ENCODE results near the gene KCNQ1. TPM values are rescaled to one million over a fixed set of nuclear protein-coding genes. Genes with fewer than 3 reads are reported as not detected.

KCNQ1 gene
- total and polyA plus RNA-seq, 12 donors: 11.0 to 447 (median 320) TPM

- peaks cover 0 to 4% of the 10 kb centered on the region in 2 donors for H3K36me3 ChIP-seq (replicated peaks in 1 of 2)
- intact Hi-C loops (cut with DNase I): no loop called here
- 60 to 75% (median 70%) methylated on average over 16 to 31 of the region's 31 CpGs for WGBS, 4 donors
- peaks cover 27 to 30% of the 10 kb centered on the region in 2 donors for H3K4me1 ChIP-seq (replicated peaks in 1 of 2)
- no peaks in the 10 kb centered on the region for H3K27me3 ChIP-seq
- peak overlapping the region; percentile 45 to 93 (median 85) for H3K27ac ChIP-seq
- DNase-seq: peak in 6 of 7 donors; percentile 62 to 80 (median 68)
- TF ChIP-seq CTCF (IDR thresholded peaks at IDR 0.05) (no peak), POLR2A (IDR thresholded peaks at IDR 0.05) (no peak)
- no peaks in the 10 kb centered on the region for H3K9me3 ChIP-seq (replicated peaks in 1 of 3)
- no peak overlapping the region for H3K4me3 ChIP-seq
These were observed 89.5 kb downstream of the KCNQ1 start for GRCh38 chr11:2534134-2534956.

- peak in 4 of 7 donors; percentile 9 to 54 (median 31) for DNase-seq
- H3K27ac ChIP-seq: peak overlapping the region in 4 of 5 donors; percentile 78 to 93 (median 87)
- H3K4me1 ChIP-seq (replicated peaks in 1 of 2): peaks cover 27 to 30% of the 10 kb centered on the region in 2 donors
- no peaks in the 10 kb centered on the region for H3K9me3 ChIP-seq (replicated peaks in 1 of 3)
- 73 to 93% (median 84%) methylated on average over 7 to 15 of the region's 15 CpGs for WGBS, 4 donors
- TF ChIP-seq CTCF (IDR thresholded peaks at IDR 0.05) (no peak), POLR2A (IDR thresholded peaks at IDR 0.05) (no peak)
- no peak overlapping the region for H3K4me3 ChIP-seq
- H3K27me3 ChIP-seq: no peaks in the 10 kb centered on the region
- H3K36me3 ChIP-seq (replicated peaks in 1 of 2): peaks cover 0 to 1% of the 10 kb centered on the region in 2 donors
- intact Hi-C loops (cut with DNase I): no loop called here
These were observed 90.3 kb downstream of the KCNQ1 start for GRCh38 chr11:2534957-2535672.

GRCh38 chr11:2535673-2536439 is 91.0 kb downstream of the KCNQ1 start:
- H3K4me3 ChIP-seq: no peak overlapping the region
- TF ChIP-seq CTCF (IDR thresholded peaks at IDR 0.05) (no peak), POLR2A (IDR thresholded peaks at IDR 0.05) (no peak)
- peaks cover 0 to 9% of the 10 kb centered on the region in 2 donors for H3K36me3 ChIP-seq (replicated peaks in 1 of 2)
- H3K27me3 ChIP-seq: no peaks in the 10 kb centered on the region
- peak overlapping the region in 3 of 5 donors; percentile 85 to 93 (median 89) for H3K27ac ChIP-seq
- intact Hi-C loops (cut with DNase I): no loop called here
- WGBS, 4 donors: 83 to 96% (median 89%) methylated on average over 10 to 27 of the region's 27 CpGs; no CpG with 5 or more reads in 1 of the 4 donors
- no peaks in the 10 kb centered on the region for H3K9me3 ChIP-seq (replicated peaks in 1 of 3)
- DNase-seq: peak in 4 of 7 donors; percentile 11 to 49 (median 20)
- H3K4me1 ChIP-seq (replicated peaks in 1 of 2): peaks cover 27 to 30% of the 10 kb centered on the region in 2 donors

Measured in adrenal gland (tissue), 12 donors.